PC-3 (cell line): ENCODE data around the gene CEP112.

Source experiments
- EZH2 ChIP-seq: fragments of 300-600 bp; sonication (generic); IDR thresholded peaks from one replicate; pipeline ENCODE4 v1.6.1; 2017; ENCODE audit warnings: antibody characterized with exemption, mild to moderate bottlenecking, low read length; ENCODE audit not compliant: unreplicated experiment
- TF ChIP-seq, protein P1 (sequence below): fragments of 300-600 bp; sonication (generic); conservative IDR thresholded peaks from 2 replicates; pipeline ENCODE4 v1.5.1; 2017; ENCODE audit warnings: antibody characterized with exemption, low read depth, mild to moderate bottlenecking, low read length

- TF ChIP-seq, protein P1, sequence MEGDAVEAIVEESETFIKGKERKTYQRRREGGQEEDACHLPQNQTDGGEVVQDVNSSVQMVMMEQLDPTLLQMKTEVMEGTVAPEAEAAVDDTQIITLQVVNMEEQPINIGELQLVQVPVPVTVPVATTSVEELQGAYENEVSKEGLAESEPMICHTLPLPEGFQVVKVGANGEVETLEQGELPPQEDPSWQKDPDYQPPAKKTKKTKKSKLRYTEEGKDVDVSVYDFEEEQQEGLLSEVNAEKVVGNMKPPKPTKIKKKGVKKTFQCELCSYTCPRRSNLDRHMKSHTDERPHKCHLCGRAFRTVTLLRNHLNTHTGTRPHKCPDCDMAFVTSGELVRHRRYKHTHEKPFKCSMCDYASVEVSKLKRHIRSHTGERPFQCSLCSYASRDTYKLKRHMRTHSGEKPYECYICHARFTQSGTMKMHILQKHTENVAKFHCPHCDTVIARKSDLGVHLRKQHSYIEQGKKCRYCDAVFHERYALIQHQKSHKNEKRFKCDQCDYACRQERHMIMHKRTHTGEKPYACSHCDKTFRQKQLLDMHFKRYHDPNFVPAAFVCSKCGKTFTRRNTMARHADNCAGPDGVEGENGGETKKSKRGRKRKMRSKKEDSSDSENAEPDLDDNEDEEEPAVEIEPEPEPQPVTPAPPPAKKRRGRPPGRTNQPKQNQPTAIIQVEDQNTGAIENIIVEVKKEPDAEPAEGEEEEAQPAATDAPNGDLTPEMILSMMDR = no peak
- TF ChIP-seq EZH2 = no peak
Measured at GRCh38 chr17:66150708-66151107, 41.2 kb downstream of the CEP112 start.
